Adipocyte (in vitro differentiated cells): Measurements from ENCODE around the gene FOXO6.

Experiments used
- DNase-seq: peaks from one replicate; pipeline ENCODE4 v3.0.0-alpha.2; 2015; ENCODE audit warnings: low read depth
- H3K27me3 ChIP-seq: replicated peaks from 2 replicates; pipeline ENCODE4 v1.7.0; 2013; ENCODE audit warnings: mild to moderate bottlenecking, low read length, moderate library complexity; ENCODE audit not compliant: control insufficient read depth, insufficient read depth
- H3K36me3 ChIP-seq: 2 replicates; pipeline ENCODE4 v1.7.0; 2013; ENCODE audit warnings: low read length, mild to moderate bottlenecking, moderate library complexity; ENCODE audit not compliant: control insufficient read depth, insufficient read depth, severe bottlenecking
- H3K4me1 ChIP-seq: 2 replicates; pipeline ENCODE4 v1.7.0; 2013; ENCODE audit warnings: mild to moderate bottlenecking, low read length, moderate library complexity; ENCODE audit not compliant: control insufficient read depth, insufficient read depth
- H3K4me3 ChIP-seq: 2 replicates; pipeline ENCODE4 v1.7.0; 2013; ENCODE audit warnings: mild to moderate bottlenecking, low read length, moderate library complexity
- H3K9ac ChIP-seq: 2 replicates; pipeline ENCODE4 v1.7.0; 2013; ENCODE audit warnings: mild to moderate bottlenecking, low read length, moderate library complexity
- H3K9me3 ChIP-seq: 2 replicates; pipeline ENCODE4 v1.7.0; 2013; ENCODE audit warnings: mild to moderate bottlenecking, low read length, moderate library complexity; ENCODE audit not compliant: control insufficient read depth

FOXO6 gene

DNA sequence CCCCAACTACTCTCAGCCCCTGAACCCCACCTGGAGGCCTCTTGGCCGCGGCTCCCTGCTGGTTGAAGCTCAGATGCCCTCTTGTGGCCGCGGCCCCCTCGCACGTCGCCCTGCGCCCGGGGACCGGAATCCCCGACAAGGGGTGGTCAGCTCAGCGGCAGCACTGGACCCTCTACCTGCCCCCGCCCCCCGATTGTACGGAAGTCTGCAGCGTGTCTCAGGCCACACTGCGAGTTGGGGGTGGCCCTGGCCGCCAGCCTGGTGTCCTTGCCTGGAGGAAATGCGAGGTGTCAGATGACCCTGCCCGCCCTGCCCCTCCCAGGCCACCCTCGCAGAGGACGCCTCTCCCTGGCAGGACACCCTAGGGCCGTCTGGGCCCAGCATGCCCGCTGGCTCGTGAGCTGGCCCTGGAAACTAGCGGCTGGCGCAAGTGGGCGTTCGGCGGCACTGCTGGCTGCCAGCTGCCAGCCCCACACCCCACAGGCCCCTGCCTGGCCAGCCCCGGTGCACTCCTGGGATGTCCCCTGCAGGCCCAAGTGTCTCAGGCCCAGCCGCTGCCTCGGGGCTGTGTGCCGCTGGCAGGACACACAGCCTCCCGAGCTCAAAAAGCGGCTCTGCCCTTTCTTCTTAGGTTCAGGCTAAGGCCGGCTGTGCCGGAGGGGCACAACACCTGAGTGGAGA lies 62.4 kb downstream of the FOXO6 start:
- no peaks in the 10 kb centered on the region for H3K36me3 ChIP-seq
- H3K4me1 ChIP-seq: peaks cover 7% of the 10 kb centered on the region
- H3K27me3 ChIP-seq: no peaks in the 10 kb centered on the region
- no peak overlapping the region for H3K9ac ChIP-seq
- no peak for DNase-seq
- H3K9me3 ChIP-seq: no peaks in the 10 kb centered on the region
- no peak overlapping the region for H3K4me3 ChIP-seq

DNA sequence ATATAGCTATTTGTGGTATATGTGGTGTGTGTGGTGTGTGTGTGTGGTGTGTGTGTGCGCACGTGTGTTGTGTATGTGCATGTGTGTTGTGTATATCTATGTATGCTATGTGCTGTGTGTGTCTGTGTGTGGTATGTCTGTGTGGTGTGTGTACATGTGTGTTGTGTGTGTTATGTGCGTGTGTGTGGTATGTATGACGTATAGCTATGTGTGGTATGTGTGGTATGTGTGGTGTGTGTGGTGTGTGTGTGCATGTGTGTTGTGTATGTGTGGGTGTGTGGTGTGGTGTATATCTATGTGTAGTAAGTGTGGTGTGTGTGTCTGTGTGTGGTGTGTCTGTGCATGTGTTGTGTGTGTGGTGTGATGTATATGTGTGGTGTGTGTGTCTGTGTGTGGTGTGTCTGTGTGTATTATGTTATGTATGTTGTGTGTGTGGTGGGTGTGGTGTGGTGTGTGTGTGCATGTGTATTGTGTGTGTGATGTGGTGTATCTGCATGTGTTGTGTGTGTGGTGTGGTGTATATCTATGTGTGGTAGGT lies 63.4 kb downstream of the FOXO6 start:
- Histone ChIP-seq H3K9me3 (no peaks in the 10 kb centered on the region), H3K4me3 (no peak overlapping the region), H3K4me1 (no peaks in the 10 kb centered on the region), H3K36me3 (no peaks in the 10 kb centered on the region), H3K27me3 (no peaks in the 10 kb centered on the region), H3K9ac (no peak overlapping the region)
- no peak for DNase-seq

DNA sequence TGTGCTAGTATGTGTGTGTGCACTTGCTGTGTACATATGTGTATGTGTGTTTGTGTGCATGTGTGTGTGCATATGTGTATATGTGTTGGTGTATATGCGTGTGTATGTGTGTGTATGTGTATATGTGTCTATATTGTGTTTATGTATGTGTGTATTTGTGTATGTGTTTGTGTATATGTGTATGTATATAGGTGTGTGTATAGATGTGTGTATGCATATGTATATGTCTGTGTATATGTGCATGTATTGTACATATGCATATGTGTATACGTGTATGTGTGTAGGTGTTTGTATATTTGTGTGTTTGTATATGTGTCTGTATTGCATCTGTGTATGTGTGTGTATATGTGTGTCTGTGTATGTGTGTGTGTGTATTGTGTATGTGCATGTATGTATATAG lies 64.1 kb downstream of the FOXO6 start:
- H3K4me3 ChIP-seq: no peak overlapping the region
- no peak for DNase-seq
- no peaks in the 10 kb centered on the region for H3K36me3 ChIP-seq
- H3K9me3 ChIP-seq: no peaks in the 10 kb centered on the region
- no peaks in the 10 kb centered on the region for H3K4me1 ChIP-seq
- H3K9ac ChIP-seq: no peak overlapping the region
- H3K27me3 ChIP-seq: no peaks in the 10 kb centered on the region

DNA sequence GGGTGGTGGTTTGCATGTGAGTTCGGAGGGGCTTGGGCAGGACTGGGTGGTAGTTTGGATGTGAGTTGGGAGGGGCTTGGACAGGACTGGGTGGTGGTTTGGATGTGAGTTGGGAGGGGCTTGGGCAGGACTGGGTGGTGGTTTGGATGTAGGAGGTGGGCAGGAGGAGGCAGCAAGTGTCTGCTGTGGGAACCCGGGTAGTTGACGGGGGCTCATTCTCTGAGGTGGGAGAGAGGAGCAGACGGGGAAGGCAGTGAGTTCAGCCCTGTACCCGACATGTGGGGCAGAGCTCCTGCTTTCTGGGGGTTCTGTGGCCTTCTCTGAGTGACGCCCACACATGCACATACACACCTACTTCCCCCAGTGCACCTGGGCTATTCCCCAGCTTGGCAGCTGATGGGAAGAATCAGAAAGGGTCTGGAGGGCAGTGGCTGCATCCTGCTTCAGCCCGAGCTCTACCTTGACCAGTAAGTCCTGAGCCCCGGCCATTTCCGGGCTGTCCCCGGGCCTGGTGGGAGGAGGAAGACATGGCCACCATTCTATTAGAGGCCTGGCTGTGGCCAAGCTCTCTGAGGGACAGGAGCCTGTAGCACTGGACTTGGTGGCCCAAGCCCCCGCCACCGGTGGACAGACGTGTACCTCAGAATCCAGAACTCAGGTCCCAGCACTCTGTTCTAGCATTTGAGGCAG lies 65.1 kb downstream of the FOXO6 start:
- no peak overlapping the region for H3K4me3 ChIP-seq
- DNase-seq: no peak

DNA sequence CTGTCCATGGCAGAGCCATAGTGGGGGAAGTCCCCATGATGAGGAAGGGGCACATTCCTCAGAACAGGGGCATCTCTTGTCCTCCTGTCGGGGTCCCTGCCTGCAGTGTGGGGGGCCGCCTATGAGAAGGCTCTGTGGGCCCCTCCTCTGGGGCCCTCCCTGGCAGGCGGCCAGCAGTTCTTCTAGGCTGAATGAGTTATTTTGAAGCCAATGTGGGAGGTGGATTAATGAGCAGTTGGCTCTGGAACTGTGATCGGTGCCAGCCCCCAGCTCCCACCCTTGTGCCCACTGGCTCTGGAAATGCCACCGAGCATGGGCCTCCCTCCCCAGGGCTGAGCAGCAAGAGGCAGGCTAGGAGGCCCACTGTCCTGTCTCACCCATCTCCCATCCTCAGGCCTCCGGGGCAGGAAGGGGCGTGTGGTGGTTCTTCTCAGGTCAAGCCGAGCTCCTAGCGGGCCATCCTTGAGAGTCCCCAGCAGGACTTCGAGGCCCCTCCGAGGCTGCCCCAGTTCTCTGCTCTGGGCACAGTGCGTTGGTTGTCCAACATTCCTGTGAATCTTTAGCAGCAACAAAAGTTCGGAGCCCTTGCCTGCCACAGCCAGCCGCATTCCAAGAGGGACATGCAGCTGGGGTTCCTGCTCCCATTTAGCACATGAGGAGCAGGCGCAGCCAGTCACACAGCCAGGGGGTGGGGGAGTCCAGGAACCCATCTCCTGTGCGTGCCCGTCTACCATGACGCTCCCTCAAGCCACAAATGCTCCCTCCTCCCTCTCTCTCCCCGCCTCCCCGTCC lies 66.1 kb downstream of the FOXO6 start:
- H3K4me1 ChIP-seq: peaks cover 4% of the 10 kb centered on the region
- no peaks in the 10 kb centered on the region for H3K36me3 ChIP-seq
- no peak for DNase-seq
- H3K4me3 ChIP-seq: no peak overlapping the region
- H3K27me3 ChIP-seq: no peaks in the 10 kb centered on the region
- H3K9me3 ChIP-seq: no peaks in the 10 kb centered on the region
- no peak overlapping the region for H3K9ac ChIP-seq

More for the DNA sequence above, 65.1 kb downstream of the FOXO6 start:
- Histone ChIP-seq H3K27me3 (no peaks in the 10 kb centered on the region), H3K9me3 (no peaks in the 10 kb centered on the region), H3K4me1 (no peaks in the 10 kb centered on the region), H3K36me3 (no peaks in the 10 kb centered on the region), H3K9ac (no peak overlapping the region)

DNA sequence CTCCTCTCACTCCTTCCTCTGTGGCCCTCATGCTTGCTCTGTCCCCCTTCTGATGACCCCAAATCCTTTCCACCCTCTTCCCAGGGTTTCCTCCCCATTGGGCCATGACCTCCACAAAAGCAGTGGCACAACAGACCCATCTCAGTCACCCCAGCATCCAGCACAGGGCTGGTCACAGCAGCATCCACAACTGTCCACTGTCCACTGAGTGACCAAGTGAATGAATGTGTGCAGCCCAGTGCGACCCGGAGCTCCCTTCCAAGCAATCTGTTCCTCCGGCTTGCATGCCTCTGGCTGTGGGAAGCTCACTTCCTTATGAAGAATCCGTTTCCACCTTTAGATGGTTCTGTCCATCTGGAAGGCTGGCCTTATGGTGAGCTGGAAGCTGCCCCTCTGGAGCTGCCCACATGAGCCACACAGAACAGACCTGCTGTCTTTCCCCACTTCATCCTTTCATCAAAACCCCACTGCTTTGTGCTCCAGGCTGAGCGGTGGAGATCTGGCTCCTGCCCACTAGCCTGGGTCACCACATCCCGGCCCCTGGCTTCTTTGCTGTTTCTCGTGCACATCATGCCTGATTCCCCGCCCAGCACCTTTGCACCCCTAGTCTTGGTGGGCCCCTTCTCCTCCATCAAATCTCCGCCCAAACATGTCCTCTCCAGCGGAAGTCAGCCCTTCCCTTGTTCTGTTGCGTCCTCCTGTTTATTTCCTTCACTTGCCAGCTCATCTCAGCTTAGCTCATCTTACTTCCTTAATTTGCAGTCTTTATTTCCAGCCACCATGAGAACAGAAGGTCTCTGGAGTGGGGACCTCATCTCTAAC lies 66.9 kb downstream of the FOXO6 start:
- H3K27me3 ChIP-seq: no peaks in the 10 kb centered on the region
- no peak for DNase-seq
- no peak overlapping the region for H3K9ac ChIP-seq
- no peaks in the 10 kb centered on the region for H3K36me3 ChIP-seq
- no peak overlapping the region for H3K4me3 ChIP-seq
- peaks cover 12% of the 10 kb centered on the region for H3K4me1 ChIP-seq
- H3K9me3 ChIP-seq: no peaks in the 10 kb centered on the region

DNA sequence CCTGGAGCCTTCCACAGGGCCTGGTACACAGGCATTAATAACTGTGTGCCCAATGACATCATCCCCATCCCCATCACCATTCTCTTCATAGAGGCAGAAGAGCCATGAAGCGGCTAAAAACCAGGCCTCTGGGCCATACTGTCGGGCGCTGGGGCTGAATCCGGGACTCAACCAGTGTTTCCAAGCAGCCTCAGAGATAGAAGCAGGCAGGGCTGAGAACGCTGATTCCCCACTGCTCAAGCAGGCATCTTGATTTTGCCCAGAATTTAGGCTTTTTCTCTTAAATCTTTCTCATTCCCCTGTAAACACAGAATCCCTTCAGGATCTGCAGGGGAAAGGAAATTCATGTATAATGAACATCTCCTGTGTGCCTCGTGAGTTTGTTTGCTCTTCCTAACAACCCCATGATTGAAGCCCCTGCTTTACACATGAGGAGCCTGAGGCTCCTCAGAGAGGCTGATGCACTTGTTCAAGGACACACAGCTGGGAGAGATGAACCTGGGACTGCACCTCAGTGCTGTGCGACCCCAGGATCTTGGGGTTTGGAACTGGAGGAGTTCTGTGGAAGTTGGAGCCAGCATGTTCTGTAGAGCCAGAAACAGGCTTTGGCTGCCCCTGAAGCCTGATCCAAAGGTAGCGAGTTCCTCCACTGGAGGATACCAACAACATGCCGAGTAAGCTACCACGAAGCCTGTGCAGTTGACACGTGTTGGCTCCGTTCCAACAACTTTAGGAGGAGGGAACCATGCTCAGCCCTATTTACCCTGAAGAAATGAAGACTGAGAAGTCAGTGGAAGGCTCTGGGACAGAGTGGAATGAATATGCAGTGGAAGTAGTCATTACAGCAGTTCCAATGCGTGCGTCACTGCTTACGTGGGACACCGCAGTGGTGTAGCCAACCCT lies 67.8 kb downstream of the FOXO6 start:
- Histone ChIP-seq H3K9me3 (no peaks in the 10 kb centered on the region), H3K4me3 (no peak overlapping the region), H3K36me3 (no peaks in the 10 kb centered on the region), H3K27me3 (no peaks in the 10 kb centered on the region), H3K9ac (no peak overlapping the region), H3K4me1 (peaks cover 16% of the 10 kb centered on the region)
- DNase-seq: no peak

DNA sequence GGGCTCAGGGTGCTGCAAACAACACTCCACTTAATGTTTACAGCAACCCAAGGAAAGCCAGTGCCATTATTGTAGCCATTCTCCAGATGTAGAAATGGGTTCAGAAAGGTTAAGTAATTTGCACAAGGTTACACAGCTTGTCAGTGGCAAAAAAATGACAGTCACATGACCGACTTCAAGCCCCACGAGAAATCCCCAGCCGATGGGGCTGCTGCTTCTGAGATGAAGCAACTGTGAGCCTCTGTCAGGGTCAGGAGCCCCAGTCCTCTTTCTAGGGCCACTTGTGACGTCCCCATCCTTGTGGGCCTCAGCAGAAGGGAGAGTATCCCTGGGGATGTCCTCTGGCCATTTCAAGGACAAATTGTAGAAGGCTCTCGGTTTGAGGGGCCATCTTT lies 68.4 kb downstream of the FOXO6 start:
- H3K27me3 ChIP-seq: no peaks in the 10 kb centered on the region
- DNase-seq: no peak
- H3K9me3 ChIP-seq: no peaks in the 10 kb centered on the region
- no peak overlapping the region for H3K9ac ChIP-seq
- H3K36me3 ChIP-seq: no peaks in the 10 kb centered on the region
- H3K4me1 ChIP-seq: peaks cover 16% of the 10 kb centered on the region
- no peak overlapping the region for H3K4me3 ChIP-seq

DNA sequence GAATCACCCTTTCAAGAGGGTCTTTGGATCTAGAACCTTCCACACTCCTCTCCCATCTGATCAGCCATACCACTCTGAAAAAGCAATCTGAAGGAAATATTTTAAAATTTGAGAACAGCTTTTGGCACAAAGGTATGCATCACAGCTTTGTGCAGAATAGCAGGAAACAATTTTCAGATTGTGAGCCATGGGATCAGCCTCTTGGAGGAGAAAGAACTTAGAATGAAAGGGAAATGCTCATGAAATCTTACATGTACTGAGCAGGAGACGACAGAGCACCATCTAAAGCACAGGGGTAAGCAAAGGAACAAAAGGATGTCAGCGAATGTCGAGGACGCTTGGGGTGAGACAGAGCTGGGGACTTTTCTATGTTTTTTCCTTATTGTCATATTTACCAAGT lies 68.8 kb downstream of the FOXO6 start:
- DNase-seq: no peak
- Histone ChIP-seq H3K4me3 (no peak overlapping the region), H3K27me3 (no peaks in the 10 kb centered on the region), H3K9me3 (no peaks in the 10 kb centered on the region), H3K36me3 (no peaks in the 10 kb centered on the region), H3K4me1 (peaks cover 16% of the 10 kb centered on the region), H3K9ac (no peak overlapping the region)

DNA sequence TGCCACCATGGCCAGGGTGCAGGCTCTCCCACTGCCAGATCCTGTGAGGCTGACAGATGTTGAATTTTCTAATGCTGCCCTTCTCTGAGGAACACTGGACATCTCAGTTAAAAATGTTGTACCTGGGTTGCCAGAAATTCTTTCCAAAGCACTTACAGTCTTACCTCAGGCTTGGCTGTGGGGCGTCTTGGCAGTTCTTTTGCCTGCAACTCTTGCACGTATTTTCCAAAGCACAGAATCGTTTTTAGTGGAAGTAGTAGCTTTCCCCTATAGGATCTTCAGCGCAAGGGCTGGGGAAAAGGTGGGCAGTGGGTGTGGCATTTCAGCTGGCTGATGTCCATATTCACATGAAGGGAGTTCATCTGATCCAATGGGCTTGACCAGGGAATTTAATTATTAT lies 69.3 kb downstream of the FOXO6 start:
- H3K27me3 ChIP-seq: peaks cover 1% of the 10 kb centered on the region
- H3K9me3 ChIP-seq: no peaks in the 10 kb centered on the region
- no peak overlapping the region for H3K9ac ChIP-seq
- H3K36me3 ChIP-seq: no peaks in the 10 kb centered on the region
- no peak overlapping the region for H3K4me3 ChIP-seq
- H3K4me1 ChIP-seq: peaks cover 16% of the 10 kb centered on the region
- no peak for DNase-seq
